ENCODE results near the gene GSTA5.

DNA sequence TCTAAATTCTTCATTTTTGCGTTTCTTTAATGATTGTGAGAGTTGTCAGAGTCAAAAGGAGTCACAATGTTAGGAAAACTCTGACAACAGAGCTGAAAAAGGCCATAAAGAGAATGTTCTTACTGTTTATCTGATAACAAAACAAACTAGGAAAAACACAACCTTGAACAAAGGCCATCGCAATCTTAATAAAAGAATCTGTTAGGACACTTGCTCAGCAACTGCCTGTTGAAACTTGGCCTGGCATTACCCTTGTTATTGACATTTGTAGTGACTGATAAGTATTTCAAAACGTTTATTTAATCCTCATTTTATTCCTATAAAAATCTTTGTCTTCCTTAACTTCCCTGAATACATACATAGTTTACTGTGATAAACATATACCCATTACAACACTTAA is 52.7 kb downstream of the GSTA5 start:
- TF ChIP-seq, protein P1, sequence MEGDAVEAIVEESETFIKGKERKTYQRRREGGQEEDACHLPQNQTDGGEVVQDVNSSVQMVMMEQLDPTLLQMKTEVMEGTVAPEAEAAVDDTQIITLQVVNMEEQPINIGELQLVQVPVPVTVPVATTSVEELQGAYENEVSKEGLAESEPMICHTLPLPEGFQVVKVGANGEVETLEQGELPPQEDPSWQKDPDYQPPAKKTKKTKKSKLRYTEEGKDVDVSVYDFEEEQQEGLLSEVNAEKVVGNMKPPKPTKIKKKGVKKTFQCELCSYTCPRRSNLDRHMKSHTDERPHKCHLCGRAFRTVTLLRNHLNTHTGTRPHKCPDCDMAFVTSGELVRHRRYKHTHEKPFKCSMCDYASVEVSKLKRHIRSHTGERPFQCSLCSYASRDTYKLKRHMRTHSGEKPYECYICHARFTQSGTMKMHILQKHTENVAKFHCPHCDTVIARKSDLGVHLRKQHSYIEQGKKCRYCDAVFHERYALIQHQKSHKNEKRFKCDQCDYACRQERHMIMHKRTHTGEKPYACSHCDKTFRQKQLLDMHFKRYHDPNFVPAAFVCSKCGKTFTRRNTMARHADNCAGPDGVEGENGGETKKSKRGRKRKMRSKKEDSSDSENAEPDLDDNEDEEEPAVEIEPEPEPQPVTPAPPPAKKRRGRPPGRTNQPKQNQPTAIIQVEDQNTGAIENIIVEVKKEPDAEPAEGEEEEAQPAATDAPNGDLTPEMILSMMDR (IDR thresholded peaks at IDR 0.05): no peak
- no peak for TF ChIP-seq POLR2A (IDR thresholded peaks at IDR 0.05)
